ENCODE results near the gene MED27. TPM values are rescaled to one million over a fixed set of nuclear protein-coding genes. Genes with fewer than 3 reads are reported as not detected.

Gene MED27
- total RNA-seq, 1 donor from 2014 or later, result 34.5 TPM

DNA sequence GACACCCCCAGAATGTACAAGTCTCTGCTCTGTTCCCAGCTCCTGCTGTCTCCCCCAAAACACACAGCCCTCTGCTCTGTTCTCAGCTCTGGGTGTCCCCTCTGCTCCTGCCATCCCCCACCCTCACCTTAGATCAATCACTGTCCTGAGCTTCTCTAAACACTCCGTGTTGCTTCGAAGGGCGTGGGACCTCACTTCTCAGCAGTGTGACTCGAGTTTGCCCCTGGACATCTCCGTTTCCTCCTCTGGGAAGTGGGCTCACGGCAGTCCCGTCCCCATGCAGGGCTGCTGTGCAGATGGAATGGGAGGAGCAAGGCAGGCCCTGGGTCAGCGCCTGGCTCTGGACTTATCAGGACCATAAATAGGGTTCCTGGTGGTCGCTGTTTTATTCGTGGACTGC is 241.8 kb downstream of the MED27 start:
- no peak for DNase-seq (ENCODE audit: low read depth)
- TF ChIP-seq CTCF (IDR thresholded peaks at IDR 0.05; ENCODE audit: insufficient read depth, low read length, poor library complexity, severe bottlenecking), result no peak
- H3K36me3 ChIP-seq (ENCODE audit: control insufficient read depth, insufficient read depth, low read length), result no peaks in the 10 kb centered on the region
- peaks cover 34% of the 10 kb centered on the region for H3K27me3 ChIP-seq (ENCODE audit: control insufficient read depth, insufficient read depth, low read length)
- H3K4me3 ChIP-seq (ENCODE audit: low read depth, low read length), result no peak overlapping the region

- no peaks in the 10 kb centered on the region for H3K36me3 ChIP-seq (ENCODE audit: control insufficient read depth, insufficient read depth, low read length)
- peak; percentile 22 for TF ChIP-seq CTCF (IDR thresholded peaks at IDR 0.05; ENCODE audit: insufficient read depth, low read length, poor library complexity, severe bottlenecking)
- no peak overlapping the region for H3K4me3 ChIP-seq (ENCODE audit: low read depth, low read length)
- peaks cover 33% of the 10 kb centered on the region for H3K27me3 ChIP-seq (ENCODE audit: control insufficient read depth, insufficient read depth, low read length)
- no peak for DNase-seq (ENCODE audit: low read depth)
These were observed 242.4 kb downstream of the MED27 start for GRCh38 chr9:131837316-131837715.

GRCh38 chr9:131836607-131837315 is 242.9 kb downstream of the MED27 start:
- H3K36me3 ChIP-seq (ENCODE audit: control insufficient read depth, insufficient read depth, low read length), result no peaks in the 10 kb centered on the region
- no peak for TF ChIP-seq CTCF (IDR thresholded peaks at IDR 0.05; ENCODE audit: insufficient read depth, low read length, poor library complexity, severe bottlenecking)

DNA sequence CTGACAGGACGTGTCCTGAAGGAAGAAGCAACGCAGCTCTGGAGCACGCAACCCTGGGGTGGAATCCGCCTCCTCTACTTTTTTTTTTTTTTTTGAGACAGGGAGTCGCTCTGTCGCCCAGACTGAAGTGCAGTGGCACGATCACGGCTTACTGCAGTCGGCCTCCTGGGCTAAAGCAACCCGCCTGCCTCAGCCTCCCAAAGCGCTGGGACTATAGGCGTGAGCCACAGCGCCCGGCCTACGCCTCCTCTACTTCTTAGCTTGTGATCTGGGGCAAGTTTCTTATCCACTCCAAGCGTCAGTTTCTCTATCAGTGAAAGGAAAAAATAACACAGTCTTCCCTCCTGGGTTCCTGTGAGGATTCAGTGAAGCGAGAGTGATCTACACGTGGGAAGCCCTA is 243.6 kb downstream of the MED27 start:
- TF ChIP-seq CTCF (IDR thresholded peaks at IDR 0.05; ENCODE audit: insufficient read depth, low read length, poor library complexity, severe bottlenecking), result no peak
- Histone ChIP-seq H3K27me3 (ENCODE audit: control insufficient read depth, insufficient read depth, low read length) (peaks cover 31% of the 10 kb centered on the region), H3K4me3 (ENCODE audit: low read depth, low read length) (no peak overlapping the region), H3K36me3 (ENCODE audit: control insufficient read depth, insufficient read depth, low read length) (no peaks in the 10 kb centered on the region)
- DNase-seq (ENCODE audit: low read depth), result no peak

More at GRCh38 chr9:131836607-131837315, 242.9 kb downstream of the MED27 start:
- Histone ChIP-seq H3K4me3 (ENCODE audit: low read depth, low read length) (no peak overlapping the region), H3K27me3 (ENCODE audit: control insufficient read depth, insufficient read depth, low read length) (peaks cover 31% of the 10 kb centered on the region)
- DNase-seq (ENCODE audit: low read depth), result no peak

- TF ChIP-seq CTCF (IDR thresholded peaks at IDR 0.05; ENCODE audit: insufficient read depth, low read length, poor library complexity, severe bottlenecking), result no peak
- no peak overlapping the region for H3K4me3 ChIP-seq (ENCODE audit: low read depth, low read length)
- no peaks in the 10 kb centered on the region for H3K36me3 ChIP-seq (ENCODE audit: control insufficient read depth, insufficient read depth, low read length)
- no peak for DNase-seq (ENCODE audit: low read depth)
- peaks cover 28% of the 10 kb centered on the region for H3K27me3 ChIP-seq (ENCODE audit: control insufficient read depth, insufficient read depth, low read length)
These were observed 244.3 kb downstream of the MED27 start for GRCh38 chr9:131835151-131835910.

All from kidney epithelial cell (primary cell).